Esophagus muscularis mucosa (tissue), 4 donors: Measurements from ENCODE around the gene LRFN2. TPM values are rescaled to one million over a fixed set of nuclear protein-coding genes. Genes with fewer than 3 reads are reported as not detected.

Source experiments
- DNase-seq: peaks from one replicate; pipeline ENCODE4 v3.0.0-alpha.2; 2017; ENCODE audit errors: extremely low spot score
- H3K27ac ChIP-seq, 4 donors: fragments of 200-600 bp; sonication (generic); replicated peaks in 1 of 4; 1 replicate in 3 of 4; 2 replicates in 1 of 4; pipeline ENCODE4 v1.5.1; 2016 to 2019; ENCODE audit warnings: mild to moderate bottlenecking in 1 of 4
- H3K27me3 ChIP-seq, 4 donors: fragments of 200-600 bp; sonication (generic); one replicate each; pipeline versions ENCODE4 v1.5.1 to v1.6.0; 2016 to 2019
- H3K36me3 ChIP-seq, 4 donors: fragments of 200-600 bp; sonication (generic); one replicate each; pipeline ENCODE4 v1.5.1; 2016 to 2019
- H3K4me1 ChIP-seq, 4 donors: fragments of 200-600 bp; sonication (generic); one replicate each; pipeline ENCODE4 v1.5.1; 2016 to 2019
- H3K4me3 ChIP-seq, 4 donors: fragments of 200-600 bp; sonication (generic); 1 replicate in 2 of 4; 2 replicates in 2 of 4; pipeline ENCODE4 v1.5.1; 2016 to 2019; ENCODE audit warnings: mild to moderate bottlenecking in 4 of 4, moderate library complexity in 1 of 4
- H3K9me3 ChIP-seq, 4 donors: fragments of 200-600 bp; sonication (generic); 1 replicate in 3 of 4; 2 replicates in 1 of 4; pipeline ENCODE4 v1.5.1; 2016 to 2019
- CTCF ChIP-seq, 3 experiments: fragments of 200-600 bp in 2 of 3; fragments of 450-650 bp in 1 of 3; sonication (generic) in 2 of 3; IDR thresholded peaks; one replicate each; pipeline ENCODE4 v1.5.1; 2017 to 2019; ENCODE audit warnings: antibody characterized with exemption in 3 of 3, mild to moderate bottlenecking in 2 of 3, moderate library complexity in 1 of 3
- EP300 ChIP-seq: sonication (generic); formaldehyde crosslinking; IDR thresholded peaks from one replicate; pipeline ENCODE4 v1.6.1; 2017; ENCODE audit warnings: antibody characterized with exemption
- POLR2A ChIP-seq: fragments of 450-650 bp; IDR thresholded peaks from one replicate; pipeline ENCODE4 v1.6.1; 2017; ENCODE audit warnings: antibody characterized with exemption, moderate library complexity, mild to moderate bottlenecking, low read depth
- POLR2AphosphoS5 ChIP-seq, 2 donors: sonication (generic); formaldehyde crosslinking; IDR thresholded peaks; one replicate each; pipeline ENCODE4 v1.6.1; 2017; ENCODE audit warnings: antibody characterized with exemption in 2 of 2
- WGBS: methylation state at CpG from one replicate; pipeline ENCODE4 v1.1.5; 2018; 5-methylcytosine and 5-hydroxymethylcytosine counted together
- intact Hi-C: fragments of 100-400 bp; cut with DNase I; formaldehyde crosslinking; loops from one replicate; pipeline ENCODE4 v1.15.1; 2023
- total RNA-seq, 4 donors: library from RNA; depleted of rRNA; stranded (reverse); fragments of >200 nt; gene quantifications; one replicate each; pipeline versions ENCODE4 v1.1.0 to v1.2.1, GENCODE V29; 2016

The LRFN2 gene
- total RNA-seq, 4 donors from 2014 or later, result 0.11 TPM; not detected in 3

DNA sequence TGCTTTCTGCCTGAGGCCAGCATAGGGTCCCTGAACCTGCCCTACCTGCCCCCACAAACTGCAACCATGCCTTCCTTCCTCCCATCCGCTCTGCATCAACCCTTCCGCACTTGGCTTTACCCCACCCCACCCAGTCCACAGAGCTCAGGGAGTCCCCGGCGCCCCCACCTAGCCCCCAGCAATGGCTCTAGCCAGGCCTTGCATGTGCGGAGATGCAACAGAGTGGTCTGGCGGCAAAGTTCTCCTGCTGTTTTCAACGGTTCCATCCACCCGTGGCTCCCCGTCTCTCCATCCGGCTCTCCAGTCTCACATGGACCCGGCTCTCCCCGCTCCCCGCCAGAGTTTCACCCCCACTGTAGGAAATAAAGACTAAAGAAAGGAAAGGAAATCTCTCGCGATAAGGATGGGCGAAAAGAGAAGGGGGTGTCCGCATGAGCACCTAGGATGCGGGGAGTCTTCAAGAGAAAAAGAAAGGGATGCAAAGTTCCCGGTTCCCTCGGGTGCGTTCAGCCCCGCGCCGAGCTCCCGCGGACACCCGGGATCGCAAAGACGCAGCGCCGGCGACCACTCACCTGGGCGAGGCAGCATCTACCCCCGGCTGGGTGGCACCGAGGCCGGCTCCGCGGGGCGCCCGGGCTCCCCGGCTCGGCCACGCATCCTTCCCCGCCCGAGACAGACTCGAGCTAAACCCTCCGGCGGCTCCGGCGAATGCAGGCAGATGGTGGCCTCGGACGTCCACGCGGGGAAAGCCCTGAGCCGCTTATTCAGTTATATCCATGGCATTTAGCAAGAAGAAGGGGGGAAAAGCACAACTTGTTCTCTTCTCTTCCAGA, 579 bp downstream of the LRFN2 start:
- Histone ChIP-seq H3K27me3 (peaks cover 0 to 82% (median 11%) of the 10 kb centered on the region in 4 donors), H3K4me3 (peak overlapping the region; percentile 50 to 65 (median 54)), H3K36me3 (no peaks in the 10 kb centered on the region), H3K27ac (no peak overlapping the region), H3K9me3 (no peaks in the 10 kb centered on the region), H3K4me1 (peaks cover 15 to 29% (median 24%) of the 10 kb centered on the region in 4 donors)
- DNase-seq, result no peak
- 7% methylated on average over 42 of the region's 55 CpGs for WGBS
- intact Hi-C loops, result no loop called here
- TF ChIP-seq EP300 (no peak), POLR2AphosphoS5 (IDR thresholded peaks at IDR 0.05) (no peak), POLR2A (no peak), CTCF (IDR thresholded peaks at IDR 0.05) (no peak)

GRCh38 chr6:40585651-40586269, 1.4 kb downstream of the LRFN2 start:
- intact Hi-C loops, result no loop called here
- 44% methylated on average over 8 of the region's 11 CpGs for WGBS
- peaks cover 0 to 74% (median 11%) of the 10 kb centered on the region in 4 donors for H3K27me3 ChIP-seq

GRCh38 chr6:40585223-40585622, 1.9 kb downstream of the LRFN2 start:
- TF ChIP-seq POLR2AphosphoS5 (IDR thresholded peaks at IDR 0.05) (no peak), POLR2A (no peak), EP300 (no peak), CTCF (IDR thresholded peaks at IDR 0.05) (no peak)
- Histone ChIP-seq H3K36me3 (no peaks in the 10 kb centered on the region), H3K27me3 (peaks cover 0 to 69% (median 11%) of the 10 kb centered on the region in 4 donors), H3K4me1 (peaks cover 15 to 29% (median 24%) of the 10 kb centered on the region in 4 donors), H3K4me3 (no peak overlapping the region), H3K9me3 (no peaks in the 10 kb centered on the region), H3K27ac (no peak overlapping the region)
- no peak for DNase-seq
- intact Hi-C loops, result no loop called here
- WGBS, result 86% methylated on average over 4 of the region's 4 CpGs

More at GRCh38 chr6:40585651-40586269, 1.4 kb downstream of the LRFN2 start:
- no peaks in the 10 kb centered on the region for H3K9me3 ChIP-seq
- DNase-seq, result no peak
- H3K27ac ChIP-seq, result no peak overlapping the region
- H3K4me1 ChIP-seq, result peaks cover 15 to 29% (median 24%) of the 10 kb centered on the region in 4 donors
- H3K4me3 ChIP-seq, result no peak overlapping the region
- H3K36me3 ChIP-seq, result no peaks in the 10 kb centered on the region
- TF ChIP-seq CTCF (IDR thresholded peaks at IDR 0.05) (no peak), EP300 (no peak), POLR2A (no peak), POLR2AphosphoS5 (IDR thresholded peaks at IDR 0.05) (no peak)

DNA sequence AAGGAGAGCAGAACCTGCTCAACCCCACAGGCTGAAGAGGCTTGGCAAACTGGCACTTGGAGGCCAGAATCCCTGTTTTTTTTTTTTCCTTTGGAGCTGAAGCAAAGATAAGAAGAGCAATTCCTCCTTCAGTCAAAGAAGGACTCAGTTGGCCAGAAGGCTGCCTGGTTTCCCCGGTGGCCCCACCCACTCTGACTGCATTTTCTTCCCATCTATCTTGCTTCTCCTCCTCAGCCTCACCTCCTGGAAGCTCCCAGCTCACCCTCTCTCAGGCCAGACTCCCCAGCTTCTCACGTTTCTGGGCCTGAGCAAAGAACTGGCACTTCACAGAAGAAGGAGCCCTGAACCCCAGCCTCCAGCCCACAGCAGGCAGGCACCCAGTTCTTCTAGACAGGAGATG, 2.4 kb downstream of the LRFN2 start:
- Histone ChIP-seq H3K27me3 (peaks cover 0 to 65% (median 8%) of the 10 kb centered on the region in 4 donors), H3K36me3 (no peaks in the 10 kb centered on the region), H3K4me1 (peaks cover 15 to 29% (median 24%) of the 10 kb centered on the region in 4 donors), H3K27ac (no peak overlapping the region), H3K4me3 (no peak overlapping the region), H3K9me3 (no peaks in the 10 kb centered on the region)
- intact Hi-C loops, result no loop called here
- no peak for DNase-seq
- 63% methylated on average over 2 of the region's 2 CpGs for WGBS
- TF ChIP-seq CTCF (IDR thresholded peaks at IDR 0.05), result no peak
- TF ChIP-seq POLR2A, result no peak
- TF ChIP-seq POLR2AphosphoS5 (IDR thresholded peaks at IDR 0.05), result no peak
- no peak for TF ChIP-seq EP300
